ENCODE results near the gene DLX1.

DNA sequence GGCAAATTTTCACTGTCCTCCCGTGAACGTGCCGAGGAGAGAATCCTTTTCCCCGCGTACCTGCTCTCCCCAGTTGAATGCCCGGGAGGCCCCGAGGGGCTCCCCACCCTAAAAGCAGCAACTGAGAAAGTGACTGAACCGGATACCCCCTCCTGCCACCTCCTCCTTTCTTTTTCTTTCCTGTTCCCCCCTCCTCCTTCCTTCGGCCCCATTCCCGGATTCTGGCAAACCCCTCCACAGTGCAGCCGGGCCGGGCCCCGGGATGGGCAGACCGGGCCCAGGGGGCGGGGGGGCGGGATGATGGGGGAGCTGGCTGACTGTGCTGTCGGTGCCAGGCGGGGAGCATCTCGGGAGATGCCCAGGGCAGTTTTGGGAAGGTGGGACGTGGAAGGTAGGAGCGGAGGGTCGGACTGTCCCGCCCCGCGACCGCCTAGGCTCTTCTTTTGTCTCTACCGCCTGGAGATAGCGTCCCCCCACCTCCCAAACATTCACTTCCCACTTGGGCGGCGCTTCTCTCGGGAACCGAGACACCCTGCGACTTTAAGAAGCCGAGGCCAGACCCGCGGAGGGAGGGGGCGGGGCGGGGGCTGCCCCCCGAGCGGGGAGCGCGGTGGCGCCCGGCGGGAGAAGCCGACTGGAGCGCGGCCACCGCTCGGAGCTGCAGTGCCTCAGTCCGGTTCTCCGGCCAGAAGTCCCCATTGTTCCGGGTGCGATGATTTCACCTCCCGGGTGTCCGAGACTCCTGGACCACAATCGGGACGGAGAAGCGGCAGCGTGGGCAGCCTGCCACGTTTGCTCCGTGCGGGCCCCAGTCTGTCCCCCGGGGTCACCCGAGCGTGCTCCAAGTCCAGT, 9.2 kb downstream of the DLX1 start:
- TF ChIP-seq, protein P1, sequence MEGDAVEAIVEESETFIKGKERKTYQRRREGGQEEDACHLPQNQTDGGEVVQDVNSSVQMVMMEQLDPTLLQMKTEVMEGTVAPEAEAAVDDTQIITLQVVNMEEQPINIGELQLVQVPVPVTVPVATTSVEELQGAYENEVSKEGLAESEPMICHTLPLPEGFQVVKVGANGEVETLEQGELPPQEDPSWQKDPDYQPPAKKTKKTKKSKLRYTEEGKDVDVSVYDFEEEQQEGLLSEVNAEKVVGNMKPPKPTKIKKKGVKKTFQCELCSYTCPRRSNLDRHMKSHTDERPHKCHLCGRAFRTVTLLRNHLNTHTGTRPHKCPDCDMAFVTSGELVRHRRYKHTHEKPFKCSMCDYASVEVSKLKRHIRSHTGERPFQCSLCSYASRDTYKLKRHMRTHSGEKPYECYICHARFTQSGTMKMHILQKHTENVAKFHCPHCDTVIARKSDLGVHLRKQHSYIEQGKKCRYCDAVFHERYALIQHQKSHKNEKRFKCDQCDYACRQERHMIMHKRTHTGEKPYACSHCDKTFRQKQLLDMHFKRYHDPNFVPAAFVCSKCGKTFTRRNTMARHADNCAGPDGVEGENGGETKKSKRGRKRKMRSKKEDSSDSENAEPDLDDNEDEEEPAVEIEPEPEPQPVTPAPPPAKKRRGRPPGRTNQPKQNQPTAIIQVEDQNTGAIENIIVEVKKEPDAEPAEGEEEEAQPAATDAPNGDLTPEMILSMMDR (IDR thresholded peaks at IDR 0.05 in 4 of 5, conservative IDR thresholded peaks at IDR 0.05 in 1 of 5), result no peak
- no peak for TF ChIP-seq POLR2A (IDR thresholded peaks at IDR 0.05)
